MM.1S (cell line): Measurements from ENCODE around the gene PAMR1.
A peak's percentile ranks its signal among the peaks of the same experiment; 100 is the strongest.

ENCODE experiments used
- DNase-seq: peaks from one replicate; pipeline ENCODE4 v3.0.0-alpha.2; 2015
- H2AFZ ChIP-seq: fragments of 300-600 bp; sonication (generic); 2 replicates; pipeline ENCODE4 v1.6.0; 2016; ENCODE audit warnings: antibody characterized with exemption, low read length
- H3F3A ChIP-seq: fragments of 300-600 bp; sonication (generic); 2 replicates; pipeline ENCODE4 v1.6.1; 2016; ENCODE audit warnings: mild to moderate bottlenecking, antibody characterized with exemption, low read length, moderate library complexity, mixed read lengths; ENCODE audit not compliant: insufficient read depth
- H3K27ac ChIP-seq: fragments of 300-600 bp; sonication (generic); 2 replicates; pipeline ENCODE4 v1.5.1; 2016; ENCODE audit warnings: mild to moderate bottlenecking, low read length
- H3K27me3 ChIP-seq: fragments of 300-600 bp; sonication (generic); replicated peaks from 2 replicates; pipeline ENCODE4 v1.6.0; 2016; ENCODE audit warnings: low read length; ENCODE audit not compliant: insufficient read depth
- H3K36me3 ChIP-seq: fragments of 300-600 bp; sonication (generic); replicated peaks from 2 replicates; pipeline ENCODE4 v1.6.1; 2016; ENCODE audit warnings: mild to moderate bottlenecking, low read length, mixed read lengths; ENCODE audit not compliant: insufficient read depth
- H3K4me1 ChIP-seq: fragments of 300-600 bp; sonication (generic); 2 replicates; pipeline ENCODE4 v1.6.1; 2016; ENCODE audit warnings: low read length, mixed read lengths
- H3K4me2 ChIP-seq: fragments of 300-600 bp; sonication (generic); 2 replicates; pipeline ENCODE4 v1.6.0; 2016; ENCODE audit warnings: low read depth, low read length
- H3K4me3 ChIP-seq: fragments of 300-600 bp; sonication (generic); 2 replicates; pipeline ENCODE4 v1.5.1; 2016; ENCODE audit warnings: low read length, mixed read lengths
- H3K79me2 ChIP-seq: fragments of 300-600 bp; sonication (generic); 2 replicates; pipeline ENCODE4 v1.6.1; 2016; ENCODE audit warnings: mixed run types, low read length, mixed read lengths
- H3K9ac ChIP-seq: fragments of 300-600 bp; sonication (generic); 2 replicates; pipeline ENCODE4 v1.6.1; 2016; ENCODE audit warnings: low read length, mixed read lengths
- H3K9me2 ChIP-seq: fragments of 300-600 bp; sonication (generic); replicated peaks from 2 replicates; pipeline ENCODE4 v1.6.1; 2016; ENCODE audit warnings: mild to moderate bottlenecking, low read length, mixed read lengths; ENCODE audit not compliant: insufficient read depth
- H3K9me3 ChIP-seq: fragments of 300-600 bp; sonication (generic); replicated peaks from 2 replicates; pipeline ENCODE4 v1.6.1; 2016; ENCODE audit warnings: mild to moderate bottlenecking, low read length, mixed read lengths; ENCODE audit not compliant: insufficient read depth
- H4K20me1 ChIP-seq: fragments of 300-600 bp; sonication (generic); 2 replicates; pipeline ENCODE4 v1.6.1; 2016; ENCODE audit warnings: mild to moderate bottlenecking, low read length, moderate library complexity, mixed read lengths; ENCODE audit not compliant: insufficient read depth
- CTCF ChIP-seq: fragments of 300-600 bp; sonication (generic); IDR thresholded peaks from 2 replicates; pipeline ENCODE4 v1.5.1; 2016; ENCODE audit warnings: antibody characterized with exemption, low read length, mixed read lengths
- EZH2 ChIP-seq: fragments of 300-600 bp; sonication (generic); optimal IDR thresholded peaks from 2 replicates; pipeline ENCODE3; 2017; ENCODE audit warnings: low read depth, mild to moderate bottlenecking, antibody characterized with exemption, low read length, mixed read lengths
- EZH2phosphoT487 ChIP-seq: fragments of 300-600 bp; sonication (generic); IDR thresholded peaks from 2 replicates; pipeline ENCODE4 v1.6.1; 2018; ENCODE audit warnings: antibody characterized with exemption, low read length

The PAMR1 gene

GRCh38 chr11:35419184-35419829, 106.1 kb downstream of the PAMR1 start, which contains the start of gene SLC1A2:
SLC1A2 (minus strand) TSS chr11:35419558; CDS start chr11:35418966, 592 bp downstream.
- H3K9ac ChIP-seq, result no peak within 1 kb of the TSS; the same call in 1 of the 2 replicates
- no peaks in the 10 kb centered on the region for H3K36me3 ChIP-seq
- no peak within 1 kb of the TSS for H3K27ac ChIP-seq
- H3K4me1 ChIP-seq, result no peaks in the 10 kb centered on the region
- H3K9me3 ChIP-seq, result no peaks in the 10 kb centered on the region
- no peaks in the 10 kb centered on the region for H3K9me2 ChIP-seq
- H4K20me1 ChIP-seq, result no peaks in the 10 kb centered on the region
- peak within 1 kb of the TSS; percentile 61 for H3K4me3 ChIP-seq
- no peaks in the 10 kb centered on the region for H3K79me2 ChIP-seq
- H3K27me3 ChIP-seq, result peaks cover 47% of the 10 kb centered on the region
- no peak for DNase-seq
- TF ChIP-seq EZH2phosphoT487 (no peak), CTCF (no peak), EZH2 (no peak)
- peak within 1 kb of the TSS; percentile 98 for H3K4me2 ChIP-seq
- H2AFZ ChIP-seq, result peak within 1 kb of the TSS; percentile 70
- H3F3A ChIP-seq, result no peaks in the 10 kb centered on the region

GRCh38 chr11:35418282-35419183, 106.9 kb downstream of the PAMR1 start:
- no peaks in the 10 kb centered on the region for H3K9me3 ChIP-seq
- peak; percentile 28 for DNase-seq
- H4K20me1 ChIP-seq, result no peaks in the 10 kb centered on the region
- TF ChIP-seq CTCF, result no peak
- no peak for TF ChIP-seq EZH2
- TF ChIP-seq EZH2phosphoT487, result no peak
- no peaks in the 10 kb centered on the region for H3K79me2 ChIP-seq
- H2AFZ ChIP-seq, result peak overlapping the region; percentile 70
- no peaks in the 10 kb centered on the region for H3F3A ChIP-seq
- no peaks in the 10 kb centered on the region for H3K36me3 ChIP-seq
- peak overlapping the region; percentile 98 for H3K4me2 ChIP-seq
- H3K4me3 ChIP-seq, result peak overlapping the region; percentile 61
- H3K9me2 ChIP-seq, result no peaks in the 10 kb centered on the region
- no peak overlapping the region; the same call in 1 of the 2 replicates for H3K9ac ChIP-seq
- H3K27me3 ChIP-seq, result peaks cover 47% of the 10 kb centered on the region
- no peak overlapping the region for H3K27ac ChIP-seq
- no peaks in the 10 kb centered on the region for H3K4me1 ChIP-seq

- TF ChIP-seq EZH2 (no peak), EZH2phosphoT487 (no peak)
- peaks cover 39% of the 10 kb centered on the region for H3K27me3 ChIP-seq
Observed at GRCh38 chr11:35415487-35415886, 109.9 kb downstream of the PAMR1 start.

More at GRCh38 chr11:35415487-35415886, 109.9 kb downstream of the PAMR1 start:
- H4K20me1 ChIP-seq, result no peaks in the 10 kb centered on the region
- no peaks in the 10 kb centered on the region for H3K9me3 ChIP-seq
- no peaks in the 10 kb centered on the region for H3K4me1 ChIP-seq
- no peak overlapping the region for H3K4me2 ChIP-seq
- no peaks in the 10 kb centered on the region for H3F3A ChIP-seq
- no peak overlapping the region for H3K9ac ChIP-seq
- no peak overlapping the region for H3K4me3 ChIP-seq
- no peak overlapping the region for H3K27ac ChIP-seq
- H3K36me3 ChIP-seq, result no peaks in the 10 kb centered on the region
- no peaks in the 10 kb centered on the region for H3K9me2 ChIP-seq
- H2AFZ ChIP-seq, result no peak overlapping the region
- no peak for DNase-seq
- H3K79me2 ChIP-seq, result no peaks in the 10 kb centered on the region
